Upper lobe of left lung (tissue), 4 donors: ENCODE measurements around the gene SPAG8.

Experiments
- CTCF ChIP-seq, 6 experiments: fragments of 450-650 bp in 4 of 6; fragments of 200-600 bp in 2 of 6; sonication (generic) in 2 of 6; IDR thresholded peaks; one replicate each; pipeline ENCODE4 v1.5.1; 2016 to 2019; ENCODE audit warnings: antibody characterized with exemption in 6 of 6
- EP300 ChIP-seq, 4 donors: sonication (generic); formaldehyde crosslinking; IDR thresholded peaks; one replicate each; pipeline ENCODE4 v1.5.1; 2017; ENCODE audit warnings: antibody characterized with exemption in 4 of 4, control low read depth in 2 of 4
- POLR2A ChIP-seq, 4 donors: fragments of 450-650 bp; IDR thresholded peaks; one replicate each; pipeline ENCODE4 v1.5.1; 2016 to 2017; ENCODE audit warnings: antibody characterized with exemption in 4 of 4, mild to moderate bottlenecking in 2 of 4
- POLR2AphosphoS5 ChIP-seq, 2 donors: sonication (generic); formaldehyde crosslinking; IDR thresholded peaks; one replicate each; pipeline ENCODE4 v1.5.1; 2017; ENCODE audit warnings: antibody characterized with exemption in 2 of 2

- TF ChIP-seq CTCF (IDR thresholded peaks at IDR 0.05): no peak
- no peak for TF ChIP-seq POLR2A (IDR thresholded peaks at IDR 0.05)
- no peak for TF ChIP-seq POLR2AphosphoS5 (IDR thresholded peaks at IDR 0.05)
- no peak for TF ChIP-seq EP300 (IDR thresholded peaks at IDR 0.05)
Measured at GRCh38 chr9:35792024-35792813, 19.8 kb downstream of the SPAG8 start.
